ENCODE results near the gene TVP23C.

- TF ChIP-seq CTCF (IDR thresholded peaks at IDR 0.05) (no peak), POLR2A (IDR thresholded peaks at IDR 0.05) (no peak)
Observed at GRCh38 chr17:15496735-15497670, 66.3 kb downstream of the TVP23C start.

All from lower leg skin (tissue), 3 donors.